Smooth muscle cell (in vitro differentiated cells): Measurements from ENCODE around the gene MRPL46. TPM values are rescaled to one million over a fixed set of nuclear protein-coding genes. Genes with fewer than 3 reads are reported as not detected.
"Not testable (repeated sequence)": the region's sequence is repeated elsewhere in the genome, so short reads cannot be mapped to it uniquely, and the experiment has no call there.

ENCODE experiments used
- DNase-seq: peaks from one replicate; lab custom pipeline; 2025; ENCODE audit not compliant: unreplicated experiment; lab: John Stamatoyannopoulos, UW
- H2AFZ ChIP-seq: fragments of 200-600 bp; sonication (generic); 2 replicates; pipeline ENCODE4 v1.6.0; 2016; ENCODE audit warnings: antibody characterized with exemption, low read depth, mild to moderate bottlenecking
- H3F3A ChIP-seq: fragments of 200-600 bp; sonication (generic); 2 replicates; pipeline ENCODE4 v1.6.0; 2017; ENCODE audit warnings: antibody characterized with exemption, low read depth
- H3K27ac ChIP-seq: fragments of 200-600 bp; sonication (generic); 2 replicates; pipeline ENCODE4 v1.5.1; 2016; ENCODE audit warnings: low read depth, mild to moderate bottlenecking
- H3K27me3 ChIP-seq: fragments of 200-600 bp; sonication (generic); 2 replicates; pipeline ENCODE4 v1.6.1; 2016; ENCODE audit warnings: low read depth, mild to moderate bottlenecking
- H3K36me3 ChIP-seq: fragments of 200-600 bp; sonication (generic); 2 replicates; pipeline ENCODE4 v1.5.1; 2016; ENCODE audit warnings: low read depth
- H3K4me1 ChIP-seq: fragments of 200-600 bp; sonication (generic); 2 replicates; pipeline ENCODE4 v1.5.1; 2016; ENCODE audit warnings: low read depth
- H3K4me2 ChIP-seq: fragments of 200-600 bp; sonication (generic); 2 replicates; pipeline ENCODE4 v1.6.0; 2016; ENCODE audit warnings: mild to moderate bottlenecking
- H3K4me3 ChIP-seq: fragments of 200-600 bp; sonication (generic); 2 replicates; pipeline ENCODE4 v1.5.1; 2016; ENCODE audit warnings: mild to moderate bottlenecking
- H3K79me2 ChIP-seq: fragments of 200-600 bp; sonication (generic); 2 replicates; pipeline ENCODE4 v1.6.0; 2016; ENCODE audit warnings: low read depth, mild to moderate bottlenecking
- H3K9ac ChIP-seq: fragments of 200-600 bp; sonication (generic); 2 replicates; pipeline ENCODE4 v1.6.0; 2016; ENCODE audit warnings: low read depth
- H3K9me3 ChIP-seq: fragments of 200-600 bp; sonication (generic); replicated peaks from 2 replicates; pipeline ENCODE4 v1.5.1; 2016; ENCODE audit warnings: low read depth
- H4K20me1 ChIP-seq: fragments of 200-600 bp; sonication (generic); 2 replicates; pipeline ENCODE4 v1.6.0; 2016; ENCODE audit warnings: low read depth
- CTCF ChIP-seq: fragments of 200-600 bp; sonication (generic); IDR thresholded peaks from 2 replicates; pipeline ENCODE4 v1.5.1; 2017; ENCODE audit warnings: borderline replicate concordance, mild to moderate bottlenecking, antibody characterized with exemption; ENCODE audit not compliant: insufficient read depth, poor library complexity, severe bottlenecking
- WGBS: methylation state at CpG from one replicate; pipeline ENCODE4 v1.1.7; 2016; ENCODE audit warnings: low lambda C conversion rate; 5-methylcytosine and 5-hydroxymethylcytosine counted together
- polyA plus RNA-seq: library from polyadenylated mRNA; unstranded; fragments of >200 nt; fragmentation: Nextera tagmentation; extraction: Ambion mirVana; gene quantifications from 2 replicates; pipeline ENCODE4 v1.2.1, GENCODE V29; 2016
- total RNA-seq: library from RNA; depleted of rRNA; stranded (reverse); fragments of >200 nt; gene quantifications from 2 replicates; pipeline ENCODE4 v1.2.3, GENCODE V29; 2014

The MRPL46 gene
- total and polyA plus RNA-seq, 2 experiments from 2014 or later, result 17.1 to 31.0 TPM

- H3K9me3 ChIP-seq, result no peaks in the 10 kb centered on the region
- H3K4me3 ChIP-seq, result no peak overlapping the region
- no peak overlapping the region for H3K27ac ChIP-seq
- H2AFZ ChIP-seq, result no peak overlapping the region
- no peak overlapping the region for H3K9ac ChIP-seq
- TF ChIP-seq CTCF, result no peak
- 98% methylated on average over 4 of the region's 4 CpGs for WGBS
- no peaks in the 10 kb centered on the region for H4K20me1 ChIP-seq
- no peaks in the 10 kb centered on the region for H3K36me3 ChIP-seq
- no peak overlapping the region for H3K4me2 ChIP-seq
- no peaks in the 10 kb centered on the region for H3F3A ChIP-seq
- DNase-seq, result no peak
- no peaks in the 10 kb centered on the region for H3K27me3 ChIP-seq
- H3K79me2 ChIP-seq, result peaks cover 7% of the 10 kb centered on the region
- peaks cover 6% of the 10 kb centered on the region for H3K4me1 ChIP-seq
Observed at GRCh38 chr15:88472225-88472624, 5.0 kb upstream of the MRPL46 start.

GRCh38 chr15:88470625-88471372 lies 3.6 kb upstream of the MRPL46 start:
- H3K4me3 ChIP-seq, result no peak overlapping the region
- no peaks in the 10 kb centered on the region for H3K9me3 ChIP-seq
- DNase-seq, result no peak
- no peak overlapping the region for H3K4me2 ChIP-seq
- H3F3A ChIP-seq, result no peaks in the 10 kb centered on the region
- H3K4me1 ChIP-seq, result peaks cover 14% of the 10 kb centered on the region
- no peak overlapping the region for H3K9ac ChIP-seq
- H4K20me1 ChIP-seq, result no peaks in the 10 kb centered on the region
- no peaks in the 10 kb centered on the region for H3K36me3 ChIP-seq
- H3K27ac ChIP-seq, result no peak overlapping the region
- H3K79me2 ChIP-seq, result peaks cover 21% of the 10 kb centered on the region
- H2AFZ ChIP-seq, result no peak overlapping the region
- no peaks in the 10 kb centered on the region for H3K27me3 ChIP-seq
- 96% methylated on average over 6 of the region's 6 CpGs for WGBS
- TF ChIP-seq CTCF, result no peak

- H3K27me3 ChIP-seq, result no peaks in the 10 kb centered on the region
- H3K9ac ChIP-seq, result no peak overlapping the region
- H3K36me3 ChIP-seq, result no peaks in the 10 kb centered on the region
- H3K27ac ChIP-seq, result no peak overlapping the region
- no peaks in the 10 kb centered on the region for H3F3A ChIP-seq
- TF ChIP-seq CTCF, result no peak
- no peak overlapping the region for H2AFZ ChIP-seq
- no peaks in the 10 kb centered on the region for H3K9me3 ChIP-seq
- no peak for DNase-seq
- no peak overlapping the region for H3K4me2 ChIP-seq
- peaks cover 14% of the 10 kb centered on the region for H3K4me1 ChIP-seq
- no peak overlapping the region for H3K4me3 ChIP-seq
- peaks cover 26% of the 10 kb centered on the region for H3K79me2 ChIP-seq
- 100% methylated on average over 2 of the region's 2 CpGs for WGBS
- no peaks in the 10 kb centered on the region for H4K20me1 ChIP-seq
Observed at GRCh38 chr15:88469321-88469720, 2.1 kb upstream of the MRPL46 start.

GRCh38 chr15:88468721-88469120 lies 1.5 kb upstream of the MRPL46 start:
- H2AFZ ChIP-seq, H3K36me3 ChIP-seq, H3K9ac ChIP-seq, H3K27ac ChIP-seq, H3K9me3 ChIP-seq, H4K20me1 ChIP-seq, DNase-seq, H3K27me3 ChIP-seq, H3F3A ChIP-seq, H3K4me3 ChIP-seq: not testable (repeated sequence)
- WGBS, result 97% methylated on average over 10 of the region's 10 CpGs
- H3K4me2 ChIP-seq, result peak overlapping the region; percentile 97
- peaks cover 26% of the 10 kb centered on the region for H3K79me2 ChIP-seq
- H3K4me1 ChIP-seq, result peaks cover 14% of the 10 kb centered on the region
